NB4 (cell line): Measurements from ENCODE around the gene ABCG2.
A peak's percentile ranks its signal among the peaks of the same experiment; 100 is the strongest.

Experiments
- DNase-seq: peaks from one replicate; pipeline ENCODE4 v3.0.0; 2010; ENCODE audit warnings: low read depth
- H3K4me3 ChIP-seq: one replicate; pipeline ENCODE4 v1.5.1; 2011; ENCODE audit warnings: mild to moderate bottlenecking, low read depth, low read length, moderate library complexity
- MYC ChIP-seq: IDR thresholded peaks from 2 replicates; pipeline ENCODE4 v1.6.1; 2011; ENCODE audit warnings: low read depth, low read length
- POLR2A ChIP-seq: IDR thresholded peaks from 2 replicates; pipeline ENCODE4 v1.6.1; 2011; ENCODE audit warnings: mild to moderate bottlenecking; ENCODE audit not compliant: insufficient read length; ENCODE audit errors: extremely low read depth
- TF ChIP-seq, protein P1 (sequence below): IDR thresholded peaks from one replicate; pipeline ENCODE4 v1.5.1; 2012; ENCODE audit warnings: low read depth, low read length
- TF ChIP-seq, protein P2 (sequence below): IDR thresholded peaks from 2 replicates; pipeline ENCODE4 v1.6.1; 2011; ENCODE audit warnings: low read depth, low read length

ABCG2 gene

DNA sequence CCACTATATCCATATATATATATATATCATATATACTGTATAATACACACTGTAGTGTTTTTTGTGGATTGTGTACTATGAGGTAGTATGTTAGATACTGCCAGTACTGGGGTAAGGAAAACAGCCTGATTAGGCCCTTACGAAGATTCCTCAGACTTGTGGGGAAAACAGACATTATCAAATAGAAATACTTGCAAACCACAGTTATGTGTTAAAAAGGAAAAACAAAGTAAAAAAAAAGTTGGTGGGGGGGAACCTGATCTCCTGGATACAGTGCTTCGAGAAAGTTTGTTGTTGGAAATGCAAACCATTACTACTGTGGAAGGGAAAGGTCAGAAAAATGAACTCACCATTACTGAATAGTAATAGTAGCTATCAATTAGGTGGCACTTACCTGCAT lies 98.0 kb downstream of the ABCG2 start:
- no peak overlapping the region for H3K4me3 ChIP-seq
- no peak for DNase-seq
- no peak for TF ChIP-seq POLR2A
- TF ChIP-seq, protein P1, sequence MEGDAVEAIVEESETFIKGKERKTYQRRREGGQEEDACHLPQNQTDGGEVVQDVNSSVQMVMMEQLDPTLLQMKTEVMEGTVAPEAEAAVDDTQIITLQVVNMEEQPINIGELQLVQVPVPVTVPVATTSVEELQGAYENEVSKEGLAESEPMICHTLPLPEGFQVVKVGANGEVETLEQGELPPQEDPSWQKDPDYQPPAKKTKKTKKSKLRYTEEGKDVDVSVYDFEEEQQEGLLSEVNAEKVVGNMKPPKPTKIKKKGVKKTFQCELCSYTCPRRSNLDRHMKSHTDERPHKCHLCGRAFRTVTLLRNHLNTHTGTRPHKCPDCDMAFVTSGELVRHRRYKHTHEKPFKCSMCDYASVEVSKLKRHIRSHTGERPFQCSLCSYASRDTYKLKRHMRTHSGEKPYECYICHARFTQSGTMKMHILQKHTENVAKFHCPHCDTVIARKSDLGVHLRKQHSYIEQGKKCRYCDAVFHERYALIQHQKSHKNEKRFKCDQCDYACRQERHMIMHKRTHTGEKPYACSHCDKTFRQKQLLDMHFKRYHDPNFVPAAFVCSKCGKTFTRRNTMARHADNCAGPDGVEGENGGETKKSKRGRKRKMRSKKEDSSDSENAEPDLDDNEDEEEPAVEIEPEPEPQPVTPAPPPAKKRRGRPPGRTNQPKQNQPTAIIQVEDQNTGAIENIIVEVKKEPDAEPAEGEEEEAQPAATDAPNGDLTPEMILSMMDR: no peak
- TF ChIP-seq MYC: no peak
- TF ChIP-seq, protein P2, sequence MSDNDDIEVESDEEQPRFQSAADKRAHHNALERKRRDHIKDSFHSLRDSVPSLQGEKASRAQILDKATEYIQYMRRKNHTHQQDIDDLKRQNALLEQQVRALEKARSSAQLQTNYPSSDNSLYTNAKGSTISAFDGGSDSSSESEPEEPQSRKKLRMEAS: no peak

DNA sequence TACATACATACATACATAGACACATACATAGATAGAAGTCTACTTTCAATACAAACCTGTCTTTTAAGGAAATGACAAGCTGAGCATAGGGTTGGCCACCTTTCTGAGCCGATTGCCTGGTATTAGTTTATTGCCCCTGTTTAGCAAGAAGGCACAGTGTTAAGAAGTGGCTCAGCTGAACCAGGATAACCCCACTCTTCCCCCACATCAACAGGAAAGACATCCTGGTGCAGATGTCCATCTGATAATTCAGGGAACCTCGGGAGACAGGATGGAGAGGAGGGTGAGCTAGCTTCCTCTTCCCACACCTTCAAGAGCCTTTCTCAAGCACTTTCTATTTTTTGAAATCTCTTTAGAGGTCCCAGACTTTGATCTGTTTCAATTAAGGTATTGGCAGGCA lies 98.7 kb downstream of the ABCG2 start:
- TF ChIP-seq POLR2A (no peak), MYC (no peak)
- TF ChIP-seq, protein P2: no peak
- TF ChIP-seq, protein P1: no peak
- no peak overlapping the region for H3K4me3 ChIP-seq
- no peak for DNase-seq

DNA sequence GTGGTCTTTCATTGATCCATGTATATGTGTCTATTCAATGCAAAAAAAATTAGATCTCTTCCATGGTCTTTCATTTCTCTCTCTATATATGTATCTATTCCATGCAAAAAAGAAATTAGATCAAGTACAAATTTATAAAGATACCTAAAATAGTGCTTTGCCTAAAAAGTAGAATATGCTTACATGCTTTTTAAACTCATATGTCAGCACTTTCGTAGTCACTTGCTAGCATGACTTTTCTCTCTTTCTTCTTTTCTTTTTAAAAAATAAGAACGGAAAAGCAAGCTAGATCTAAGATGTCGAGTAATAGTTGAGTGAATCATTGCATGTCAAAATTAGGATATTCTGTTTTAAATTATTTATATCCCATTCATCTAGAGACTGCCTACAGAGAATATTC lies 100.1 kb downstream of the ABCG2 start:
- TF ChIP-seq POLR2A (no peak), MYC (no peak)
- TF ChIP-seq, protein P2: no peak
- TF ChIP-seq, protein P1: no peak
- H3K4me3 ChIP-seq: no peak overlapping the region
- DNase-seq: no peak

DNA sequence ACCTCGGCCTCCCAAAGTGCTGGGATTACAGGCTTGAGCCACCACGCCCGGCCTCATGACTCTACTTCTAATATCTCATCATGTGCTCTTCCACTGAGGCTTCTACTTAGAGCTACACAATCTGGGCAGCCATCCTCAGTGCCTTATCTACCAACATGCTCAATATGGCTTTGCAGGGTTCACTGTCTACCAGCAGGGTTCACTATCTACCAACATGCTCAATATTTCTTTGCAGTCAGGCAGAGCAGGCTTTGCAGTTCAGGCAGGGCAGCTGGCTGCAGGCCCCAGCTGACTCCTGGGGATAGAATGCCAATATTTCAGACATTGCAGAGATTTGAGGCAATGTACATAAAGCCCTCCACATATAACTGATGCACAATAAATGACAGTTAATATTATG lies 103.5 kb downstream of the ABCG2 start:
- DNase-seq: peak; percentile 59
- no peak for TF ChIP-seq MYC
- TF ChIP-seq, protein P1: peak; percentile 41
- TF ChIP-seq, protein P2: no peak
- TF ChIP-seq POLR2A: no peak

DNA sequence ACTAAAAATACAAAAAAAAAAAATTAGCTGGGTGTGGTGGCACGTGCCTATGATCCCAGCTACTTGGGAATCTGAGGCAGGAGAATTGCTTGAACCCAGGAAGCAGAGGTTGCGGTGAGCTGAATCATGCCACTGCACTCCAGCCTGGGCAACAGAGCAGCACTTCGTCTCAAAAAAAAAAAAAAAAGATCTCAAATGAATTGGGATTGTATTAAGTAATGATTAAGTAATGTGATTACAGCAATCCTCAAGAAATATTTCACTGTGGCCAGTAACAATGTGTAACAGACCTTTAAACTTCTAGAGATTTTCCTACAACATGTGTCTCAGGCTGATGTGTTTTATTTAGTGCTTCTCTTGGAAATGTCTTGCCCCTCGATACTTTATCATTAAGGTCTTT lies 104.2 kb downstream of the ABCG2 start:
- TF ChIP-seq, protein P2: no peak
- TF ChIP-seq POLR2A (no peak), MYC (no peak)
- TF ChIP-seq, protein P1: no peak
- DNase-seq: no peak
- H3K4me3 ChIP-seq: no peak overlapping the region

More for the DNA sequence above, 103.5 kb downstream of the ABCG2 start:
- H3K4me3 ChIP-seq: no peak overlapping the region

DNA sequence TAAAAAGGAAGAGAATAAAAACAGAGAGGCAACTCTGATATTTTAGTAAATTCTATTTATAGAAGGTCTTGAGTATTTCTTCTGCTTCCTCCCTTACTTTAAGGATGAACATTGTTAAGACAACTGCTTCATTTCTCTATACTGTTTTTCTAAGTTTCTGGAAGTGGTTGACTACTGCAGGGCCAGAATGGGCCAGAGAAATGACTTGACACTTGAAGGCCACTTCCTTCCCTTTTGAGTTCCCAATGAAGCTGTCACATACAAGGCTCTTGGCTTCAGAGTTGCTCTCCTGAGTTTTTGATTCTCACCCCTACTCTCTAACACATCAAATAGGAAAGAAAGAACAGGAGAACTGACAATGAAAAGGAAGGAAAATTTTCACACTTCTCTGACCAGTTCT lies 113.4 kb downstream of the ABCG2 start:
- TF ChIP-seq, protein P2: no peak
- TF ChIP-seq MYC: no peak
- TF ChIP-seq POLR2A: no peak
- TF ChIP-seq, protein P1: no peak
- H3K4me3 ChIP-seq: no peak overlapping the region
- DNase-seq: no peak
